DMS114 treated with DMSO at 0.1 percent for 48 hours (cell line): Measurements from ENCODE around the gene SNRPA1.
"Not testable (repeated sequence)": the region's sequence is repeated elsewhere in the genome, so short reads cannot be mapped to it uniquely, and the experiment has no call there.

Experiments
- DNase-seq: peaks from one replicate; lab custom pipeline; 2025; ENCODE audit not compliant: unreplicated experiment; lab: John Stamatoyannopoulos, UW

Gene SNRPA1

DNA sequence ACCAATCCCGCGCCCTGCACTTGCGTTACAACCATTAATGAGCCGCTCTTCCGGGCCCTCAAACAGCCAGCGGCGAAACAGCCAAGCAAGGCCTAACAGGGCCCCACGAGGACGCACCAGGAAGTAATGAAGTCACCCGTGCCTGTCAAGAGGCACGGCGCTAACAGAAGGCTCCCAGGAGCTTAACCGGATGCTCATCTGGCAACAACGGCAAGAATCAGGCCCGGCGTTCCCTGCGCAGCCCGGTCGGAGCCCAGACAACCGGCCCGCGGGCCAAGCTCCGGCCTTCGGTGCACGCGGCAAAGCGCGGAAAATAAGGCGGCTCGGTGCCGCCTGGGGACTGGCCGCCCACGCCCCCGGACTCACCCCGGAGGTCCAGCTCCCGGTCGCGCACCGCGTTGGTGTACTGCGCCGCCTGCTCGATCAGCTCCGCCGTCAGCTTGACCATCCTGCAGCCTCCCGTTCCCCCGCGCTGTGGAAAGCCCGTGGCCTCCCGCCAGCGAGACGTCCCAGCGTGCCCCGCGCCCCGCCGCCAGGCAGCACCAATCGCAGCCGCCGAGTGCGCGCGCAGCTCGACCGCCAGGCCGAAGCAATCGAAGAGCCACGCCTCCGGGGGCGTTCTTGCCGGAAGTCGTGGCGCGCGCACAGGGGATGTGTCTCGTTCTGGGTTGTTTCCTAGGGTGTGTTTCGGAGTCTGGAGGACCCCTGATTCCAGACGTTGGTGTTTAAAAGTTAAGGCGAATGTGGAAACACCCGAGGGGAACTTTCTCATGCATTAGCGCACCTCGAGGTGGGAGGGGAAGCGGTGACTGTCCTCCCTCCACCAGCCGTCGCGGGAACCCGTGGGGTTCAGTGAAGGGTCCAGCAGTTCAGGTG, at the start of gene SNRPA1:
Gene SNRPA1 (minus strand): TSS at position 518 of the 876 bp plus-strand sequence. CDS start 70 bp downstream, at position 448.
- DNase-seq = peak; percentile 93

DNA sequence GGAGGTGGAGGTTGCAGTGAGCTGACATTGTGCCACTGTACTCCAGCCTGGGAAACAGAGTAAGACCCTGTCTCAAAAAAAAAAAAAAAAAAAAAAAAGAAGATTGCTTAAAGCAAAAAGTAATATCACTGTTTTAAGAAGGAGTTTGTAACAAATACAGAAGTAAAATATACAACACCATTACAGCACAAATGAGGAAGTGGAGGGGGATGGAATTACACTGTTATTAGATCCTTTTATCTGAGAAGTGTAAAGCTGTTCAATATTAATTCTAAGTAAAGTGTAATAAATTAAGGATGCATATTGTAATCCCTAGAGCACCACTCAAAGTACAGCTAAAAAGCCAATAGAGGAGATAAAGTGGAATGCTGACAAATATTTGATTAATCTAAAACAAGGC, 47.0 kb upstream of the SNRPA1 start:
- DNase-seq = no peak

- DNase-seq = no peak
Measured at GRCh38 chr15:101338502-101339057, 43.5 kb upstream of the SNRPA1 start.

GRCh38 chr15:101337976-101338375, 42.9 kb upstream of the SNRPA1 start:
- no peak for DNase-seq

DNA sequence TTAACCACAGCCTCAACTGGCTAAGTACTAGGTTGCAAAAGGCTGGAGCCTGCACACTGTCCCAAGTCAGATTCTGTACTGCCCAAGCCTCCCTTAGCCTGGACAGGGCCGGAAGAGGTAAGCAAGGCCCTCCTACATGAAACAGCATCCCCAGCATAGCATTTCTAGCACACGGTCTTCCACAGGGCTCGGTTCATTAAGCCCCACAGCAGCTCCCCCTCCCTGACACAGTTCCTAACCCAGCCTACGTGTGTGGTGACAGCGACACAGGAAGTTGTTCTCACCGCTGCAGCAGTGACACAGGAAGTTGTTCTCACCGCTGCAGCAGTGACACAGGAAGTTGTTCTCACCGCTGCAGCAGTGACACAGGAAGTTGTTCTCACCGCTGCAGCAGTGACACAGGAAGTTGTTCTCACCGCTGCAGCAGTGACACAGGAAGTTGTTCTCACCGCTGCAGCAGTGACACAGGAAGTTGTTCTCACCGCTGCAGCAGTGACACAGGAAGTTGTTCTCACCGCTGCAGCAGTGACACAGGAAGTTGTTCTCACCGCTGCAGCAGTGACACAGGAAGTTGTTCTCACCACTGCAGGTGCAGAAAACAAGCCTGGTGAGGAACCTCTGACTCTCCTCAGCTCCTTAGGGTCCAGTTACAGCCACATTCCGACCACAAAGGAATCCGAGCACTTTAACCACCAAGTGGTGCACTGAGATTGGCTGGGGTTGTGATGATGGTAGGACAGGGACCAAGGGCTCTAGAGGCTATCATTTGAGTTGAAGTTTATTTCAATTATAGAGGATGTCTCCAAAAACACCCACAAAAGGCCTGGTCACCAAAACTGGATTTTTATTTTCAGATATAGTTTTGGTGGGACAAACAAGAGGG, 39.1 kb upstream of the SNRPA1 start:
- DNase-seq = not testable (repeated sequence)

- no peak for DNase-seq
Measured at GRCh38 chr15:101332061-101332467, 37.0 kb upstream of the SNRPA1 start.

DNA sequence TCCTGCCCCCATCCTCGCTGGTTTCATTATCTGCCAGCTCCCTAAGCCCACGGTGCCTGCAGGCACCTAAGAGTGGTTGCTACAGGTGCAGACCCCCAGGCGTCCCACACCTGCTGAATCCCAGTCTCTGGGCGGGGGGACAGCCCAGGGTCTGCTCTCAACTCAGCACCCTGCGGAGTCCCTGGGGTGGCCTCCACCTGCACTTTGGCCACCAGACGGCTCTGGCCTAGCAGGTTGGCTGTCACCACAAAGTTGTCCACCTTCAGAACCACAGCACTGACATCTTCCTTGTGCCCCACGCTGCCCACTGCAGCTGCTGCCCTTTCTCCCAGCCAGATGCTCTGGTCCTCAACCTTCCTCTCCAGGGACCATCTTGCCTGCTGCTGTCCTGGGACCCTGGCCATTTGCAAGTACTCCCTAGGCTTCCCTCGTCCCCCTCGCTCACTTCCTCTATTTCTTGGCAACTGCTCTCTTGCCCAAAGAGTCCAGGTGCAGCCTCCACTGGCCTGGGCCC, 34.9 kb upstream of the SNRPA1 start:
- DNase-seq = no peak

DNA sequence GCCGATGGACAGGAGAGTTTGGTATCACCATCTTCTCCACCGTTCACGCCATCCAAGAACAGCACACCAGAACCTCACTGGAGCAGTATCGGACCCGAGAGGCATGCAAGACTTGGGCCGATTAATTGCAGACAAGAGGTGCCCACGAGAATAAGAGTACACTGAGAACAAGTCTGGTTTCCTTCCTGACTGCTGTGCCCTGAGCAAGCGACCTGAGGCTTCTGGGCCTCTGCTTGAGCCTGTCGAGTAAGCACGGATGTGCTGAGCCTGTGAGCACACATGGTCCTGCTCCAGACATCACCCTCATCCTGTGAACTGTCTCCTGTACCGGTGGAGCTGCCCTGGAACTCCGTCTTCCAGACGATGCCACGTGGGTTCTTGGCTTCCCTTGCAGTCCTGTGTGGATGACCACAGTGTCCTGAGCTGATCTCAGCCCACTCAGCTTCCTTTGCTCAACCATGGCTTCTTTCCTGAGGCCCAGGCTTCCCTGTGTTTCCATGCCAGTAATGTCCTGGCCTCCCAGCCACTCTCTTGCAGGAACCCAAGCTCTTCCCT, 34.3 kb upstream of the SNRPA1 start:
- DNase-seq = no peak

- DNase-seq = no peak
Measured at GRCh38 chr15:101328001-101328400, 33.0 kb upstream of the SNRPA1 start.

- no peak for DNase-seq
Measured at GRCh38 chr15:101327147-101327740, 32.2 kb upstream of the SNRPA1 start.

GRCh38 chr15:101326462-101327146, 31.6 kb upstream of the SNRPA1 start:
- no peak for DNase-seq

DNA sequence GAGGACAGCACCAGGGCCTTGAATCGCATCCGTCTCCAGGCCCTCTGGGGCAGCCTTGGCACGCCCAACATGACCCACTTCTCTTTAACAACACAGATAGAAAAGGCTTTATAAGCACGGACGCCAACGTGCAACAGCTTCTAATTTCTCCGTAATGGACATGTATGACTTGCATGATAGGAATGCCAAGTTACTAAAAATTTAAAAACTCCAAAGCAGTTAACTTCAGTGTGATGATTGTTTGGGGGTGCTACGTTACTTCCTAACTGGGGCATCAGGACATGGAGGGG, 30.9 kb upstream of the SNRPA1 start:
- no peak for DNase-seq

GRCh38 chr15:101325263-101326025, 30.4 kb upstream of the SNRPA1 start:
- DNase-seq = no peak

DNA sequence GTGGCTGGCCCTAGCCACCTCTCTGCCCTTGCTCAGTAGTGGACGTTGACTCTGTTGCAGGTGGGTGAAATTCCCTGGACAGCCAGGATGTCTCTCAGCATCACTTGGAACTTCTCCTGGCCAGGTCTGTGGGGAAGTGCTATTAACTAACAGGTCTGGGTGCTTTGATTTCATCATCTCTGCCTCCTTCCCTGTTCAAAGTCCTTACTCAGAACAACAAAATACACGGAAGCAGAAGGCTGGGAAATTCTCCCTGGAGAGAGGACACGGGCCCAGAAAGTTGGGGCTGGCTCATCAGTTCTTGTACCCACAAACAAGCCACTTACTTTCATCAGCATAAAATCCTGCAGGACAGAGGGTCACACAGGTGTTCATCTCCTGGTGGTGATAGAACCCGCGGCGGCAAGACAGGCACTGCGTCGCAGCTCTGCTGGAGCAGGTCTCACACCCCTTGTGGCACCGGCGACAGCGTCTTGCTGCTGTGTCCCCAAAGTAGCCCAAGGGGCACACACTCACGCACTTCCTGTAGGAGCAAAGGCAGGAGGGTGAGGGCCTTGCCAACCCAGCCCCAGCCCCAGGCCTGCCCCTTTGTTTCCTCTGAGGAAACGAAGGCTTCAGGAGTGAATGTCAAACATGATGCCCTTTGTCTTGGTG, 29.6 kb upstream of the SNRPA1 start:
- no peak for DNase-seq

- no peak for DNase-seq
Measured at GRCh38 chr15:101323793-101324523, 28.9 kb upstream of the SNRPA1 start.

- DNase-seq = no peak
Measured at GRCh38 chr15:101322854-101323477, 27.9 kb upstream of the SNRPA1 start.

GRCh38 chr15:101322016-101322695, 27.1 kb upstream of the SNRPA1 start:
- no peak for DNase-seq
